ENCODE data around the gene CDKAL1. TPM values are rescaled to one million over a fixed set of nuclear protein-coding genes. Genes with fewer than 3 reads are reported as not detected.

CDKAL1 gene
- total and polyA plus RNA-seq, 2 donors (not counting 3 experiments of a cell fraction or from before 2014, with no cell fraction given): 6.1 to 20.5 TPM

- DNase-seq (ENCODE audit: low read depth, low spot score) (no peak), FAIRE-seq (no peak)
- Histone ChIP-seq H3K9ac (replicated peaks; ENCODE audit: extremely low read depth, insufficient read depth, low read length) (no peak overlapping the region), H4K20me1 (replicated peaks; ENCODE audit: control insufficient read depth, extremely low read depth, insufficient read depth, low read length) (no peaks in the 10 kb centered on the region), H3K27me3 (ENCODE audit: control insufficient read depth in 2 of 2, insufficient read depth in 2 of 2, low read length in 2 of 2) (no peaks in the 10 kb centered on the region), H3K9me1 (replicated peaks; ENCODE audit: control insufficient read depth, extremely low read depth, insufficient read depth, low read length) (no peaks in the 10 kb centered on the region), H2AFZ (ENCODE audit: low read depth, low read length) (no peak overlapping the region), H3K4me2 (ENCODE audit: insufficient read depth, low read length) (no peak overlapping the region), H3K9me3 (replicated peaks; ENCODE audit: control insufficient read depth, insufficient read depth, low read length) (no peaks in the 10 kb centered on the region), H3K4me3 (replicated peaks in 1 of 3; ENCODE audit: insufficient read depth in 1 of 3, low read depth in 1 of 3, low read length in 3 of 3) (no peak overlapping the region), H3K79me2 (ENCODE audit: control insufficient read depth, insufficient read depth, low read length) (no peaks in the 10 kb centered on the region), H3K27ac (ENCODE audit: insufficient read depth, low read depth, low read length) (no peak overlapping the region), H3K36me3 (ENCODE audit: control insufficient read depth in 2 of 2, extremely low read depth in 1 of 2, insufficient read depth in 2 of 2, low read length in 2 of 2) (no peaks in the 10 kb centered on the region), H3K4me1 (ENCODE audit: control insufficient read depth, extremely low read depth, insufficient read depth, low read length) (no peaks in the 10 kb centered on the region)
- dilution Hi-C loops (cut with MboI; ENCODE audit: extremely low pct_ligation_motif_present, low sequenced_read_pairs): no loop called here
- intact Hi-C loops (cut with micrococcal nuclease): no loop called here
- POLR2A ChIA-PET: interaction anchor here (0.6 kb wide), 2 partner anchors 17 to 23 kb away, joined by 5 to 7 read pairs; no protein-coding TSS in a partner anchor
- no peak for TF ChIP-seq POLR2A (IDR thresholded peaks at IDR 0.05; ENCODE audit: low read depth, low read length)
- TF ChIP-seq MYC (IDR thresholded peaks at IDR 0.05; ENCODE audit: low read depth, low read length): no peak
- no peak for TF ChIP-seq CTCF (IDR thresholded peaks at IDR 0.05; ENCODE audit: extremely low read depth in 1 of 2, insufficient read depth in 1 of 2, low read depth in 1 of 2, low read length in 2 of 2)
- no peak for TF ChIP-seq EZH2 (IDR thresholded peaks at IDR 0.05; ENCODE audit: borderline replicate concordance, low read depth, low read length, severe bottlenecking)
- no peak for TF ChIP-seq MAX (IDR thresholded peaks at IDR 0.05; ENCODE audit: insufficient read depth, insufficient read length)
- no peak for TF ChIP-seq POLR2AphosphoS5 (IDR thresholded peaks at IDR 0.05; ENCODE audit: insufficient read depth, low read depth, low read length)
- no peak for TF ChIP-seq FOS (IDR thresholded peaks at IDR 0.05; ENCODE audit: borderline replicate concordance, insufficient read depth, low read length)
- TF ChIP-seq JUN (IDR thresholded peaks at IDR 0.05; ENCODE audit: borderline replicate concordance, insufficient read depth, insufficient read length, low read depth): no peak
- no peak for TF ChIP-seq GATA2 (IDR thresholded peaks at IDR 0.05; ENCODE audit: insufficient read depth, insufficient read length, low read depth, low read length)
- CTCF ChIA-PET: interaction anchor here (0.9 kb wide), 1 partner anchor 39 kb away, joined by 3 read pairs; no protein-coding TSS in a partner anchor
- no TSS peak for BruUV-seq (replicated peaks)
Observed at GRCh38 chr6:21225912-21226311, 691.7 kb downstream of the CDKAL1 start.
